Large intestine (tissue), 12 donors: ENCODE measurements around the gene CPSF4L. TPM values are rescaled to one million over a fixed set of nuclear protein-coding genes. Genes with fewer than 3 reads are reported as not detected.
"Not testable (repeated sequence)": the region's sequence is repeated elsewhere in the genome, so short reads cannot be mapped to it uniquely, and the experiment has no call there.

Experiments
- DNase-seq, 2 donors: peaks; one replicate each; pipeline versions ENCODE4 v3.0.0 to v3.0.0-alpha.2; 2013
- H3K27ac ChIP-seq: one replicate; pipeline ENCODE4 v1.5.1; 2013; ENCODE audit warnings: low read length
- H3K27me3 ChIP-seq: 2 replicates; pipeline ENCODE4 v1.6.1; 2013; ENCODE audit warnings: low read length; ENCODE audit not compliant: control insufficient read depth, insufficient read depth
- H3K36me3 ChIP-seq: 2 replicates; pipeline ENCODE4 v1.6.1; 2013; ENCODE audit warnings: low read length; ENCODE audit not compliant: control insufficient read depth, insufficient read depth
- H3K4me1 ChIP-seq: one replicate; pipeline ENCODE4 v1.6.1; 2013; ENCODE audit warnings: low read length; ENCODE audit not compliant: control insufficient read depth, insufficient read depth
- H3K4me3 ChIP-seq: one replicate; pipeline ENCODE4 v1.5.1; 2013; ENCODE audit warnings: low read length
- H3K9me3 ChIP-seq: one replicate; pipeline ENCODE4 v1.6.1; 2013; ENCODE audit warnings: mild to moderate bottlenecking, low read depth, low read length, moderate library complexity; ENCODE audit not compliant: control insufficient read depth
- WGBS: methylation state at CpG from one replicate; pipeline ENCODE4 v1.1.5; 2013; ENCODE audit warnings: low lambda C conversion rate; ENCODE audit not compliant: insufficient coverage; 5-methylcytosine and 5-hydroxymethylcytosine counted together
- long read RNA-seq, 11 donors: transcript quantifications; one replicate each; lab custom pipeline, GENCODE V29; 2026
- polyA plus RNA-seq: library from polyadenylated mRNA; unstranded; fragments of 120-200 nt; gene quantifications from one replicate; pipeline ENCODE4 v1.2.1, GENCODE V29; 2013

The CPSF4L gene, protein sequence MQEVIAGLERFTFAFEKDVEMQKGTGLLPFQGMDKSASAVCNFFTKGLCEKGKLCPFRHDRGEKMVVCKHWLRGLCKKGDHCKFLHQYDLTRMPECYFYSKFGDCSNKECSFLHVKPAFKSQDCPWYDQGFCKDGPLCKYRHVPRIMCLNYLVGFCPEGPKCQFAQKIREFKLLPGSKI
- 0.21 TPM for polyA plus RNA-seq
- long read RNA-seq, donor 1 = 0 reads
- long read RNA-seq, donor 2 = 0 reads
- long read RNA-seq, donor 3 = 0 reads
- long read RNA-seq, donor 4 = 0 reads
- long read RNA-seq, donor 5 = 0 reads
- long read RNA-seq, donor 6, partial matches to known transcripts = 36 of 36 reads
- long read RNA-seq, donor 6, other reads (novel, unspliced or antisense) = 0 of 36 reads
- long read RNA-seq, donor 7 = 0 reads
- long read RNA-seq, donor 8 = 0 reads
- long read RNA-seq, donor 9 = 0 reads
- long read RNA-seq, donor 10 = 0 reads
- long read RNA-seq, donor 11 = 0 reads

DNA sequence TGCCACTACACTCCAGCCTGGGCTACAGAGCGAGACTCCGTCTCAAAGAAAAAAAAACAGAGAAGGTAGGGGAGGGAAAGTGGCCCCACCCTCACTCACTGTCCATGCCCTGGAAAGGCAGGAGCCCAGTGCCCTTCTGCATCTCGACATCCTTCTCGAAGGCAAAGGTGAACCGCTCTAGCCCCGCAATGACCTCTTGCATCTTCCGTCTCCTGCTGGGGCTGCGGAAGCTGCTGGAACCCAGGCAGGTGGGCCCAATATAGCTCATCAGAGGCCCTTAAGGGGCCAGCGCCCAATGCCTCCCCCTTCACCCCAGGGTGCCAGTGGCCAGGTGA is at the start of gene CPSF4L:
Gene CPSF4L, minus strand, starts transcription at position 264 of the 335 bp plus-strand sequence. Its CDS starts 62 bp downstream, at position 202.
- no peak within 1 kb of the TSS for H3K4me3 ChIP-seq
- no CpG with 5 or more reads among the region's 9 CpGs for WGBS
- H3K27me3 ChIP-seq = no peaks in the 10 kb centered on the region
- H3K27ac ChIP-seq = peak within 1 kb of the TSS; percentile 54
- no peaks in the 10 kb centered on the region for H3K9me3 ChIP-seq
- no peak for DNase-seq
- peaks cover 25% of the 10 kb centered on the region for H3K4me1 ChIP-seq
- no peaks in the 10 kb centered on the region for H3K36me3 ChIP-seq

DNA sequence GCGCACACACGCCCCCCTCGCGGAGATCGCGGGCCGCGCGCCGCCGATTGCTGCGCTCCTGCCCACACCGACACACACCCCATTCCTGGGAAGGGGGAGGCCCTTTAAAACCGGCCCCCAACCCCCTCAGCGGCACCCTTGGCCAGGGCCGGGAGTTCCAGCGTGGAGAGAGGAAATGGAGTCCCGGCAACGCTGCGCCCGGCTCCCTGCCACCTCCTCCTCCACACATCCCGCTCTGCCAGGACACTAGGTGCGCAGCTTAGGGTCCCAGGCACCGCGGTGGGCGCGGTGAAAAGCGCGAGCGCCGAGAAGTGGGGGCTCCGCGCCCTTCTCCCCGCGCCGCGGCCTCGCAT is 49.7 kb upstream of the CPSF4L start:
- peaks cover 25% of the 10 kb centered on the region for H3K4me1 ChIP-seq
- DNase-seq = no peak
- no CpG with 5 or more reads among the region's 38 CpGs for WGBS
- peak overlapping the region; percentile 100 for H3K27ac ChIP-seq
- H3K9me3 ChIP-seq = no peaks in the 10 kb centered on the region
- H3K36me3 ChIP-seq = peaks cover 6% of the 10 kb centered on the region
- peak overlapping the region; percentile 100 for H3K4me3 ChIP-seq
- no peaks in the 10 kb centered on the region for H3K27me3 ChIP-seq

DNA sequence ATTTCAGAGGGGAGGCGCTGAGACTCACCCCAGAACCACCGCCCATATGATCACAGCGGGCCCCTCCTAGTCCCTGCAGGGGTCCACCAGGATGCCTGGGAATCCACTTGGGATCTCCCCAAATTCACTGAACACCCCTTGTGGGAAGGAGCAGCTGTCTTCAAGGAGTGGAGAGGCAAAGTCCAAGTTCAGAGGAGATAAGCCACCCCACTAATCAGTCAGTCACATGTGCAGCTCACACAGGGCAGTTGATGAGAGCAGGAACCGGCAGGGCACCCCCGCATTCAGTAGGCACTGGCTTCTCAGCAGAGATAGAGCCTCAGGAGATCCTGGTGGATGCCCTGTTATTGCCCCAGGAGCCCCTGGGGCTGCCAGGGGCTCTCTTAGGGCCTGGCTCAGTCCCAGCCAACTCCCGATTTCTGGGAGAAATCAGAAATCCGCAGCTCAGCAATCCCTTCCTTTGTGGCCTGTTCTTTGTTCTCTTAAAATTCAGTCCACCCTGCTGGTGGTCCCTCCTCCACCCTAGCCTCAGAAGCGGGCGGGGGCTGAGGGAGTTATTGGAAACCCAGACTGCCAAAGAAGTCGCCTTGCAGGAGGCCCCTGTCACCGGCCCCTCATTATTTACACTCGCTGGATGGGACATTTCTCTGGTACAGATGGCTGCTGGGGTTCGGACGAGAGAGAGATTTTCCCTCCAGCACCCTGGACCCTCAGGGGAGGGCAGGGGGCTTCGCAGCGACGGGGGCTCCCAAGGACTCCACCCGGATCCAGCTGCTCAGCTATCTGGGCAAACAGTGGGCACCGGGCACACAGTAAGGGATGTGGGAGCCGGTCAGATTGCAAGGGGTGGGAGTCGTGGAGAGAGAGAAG is 48.3 kb upstream of the CPSF4L start:
- WGBS = no CpG with 5 or more reads among the region's 21 CpGs
- peaks cover 11% of the 10 kb centered on the region for H3K36me3 ChIP-seq
- peak overlapping the region; percentile 100 for H3K27ac ChIP-seq
- H3K27me3 ChIP-seq = no peaks in the 10 kb centered on the region
- no peaks in the 10 kb centered on the region for H3K9me3 ChIP-seq
- peaks cover 36% of the 10 kb centered on the region for H3K4me1 ChIP-seq
- DNase-seq = peak; percentile 89 to 95
- H3K4me3 ChIP-seq = peak overlapping the region; percentile 100

DNA sequence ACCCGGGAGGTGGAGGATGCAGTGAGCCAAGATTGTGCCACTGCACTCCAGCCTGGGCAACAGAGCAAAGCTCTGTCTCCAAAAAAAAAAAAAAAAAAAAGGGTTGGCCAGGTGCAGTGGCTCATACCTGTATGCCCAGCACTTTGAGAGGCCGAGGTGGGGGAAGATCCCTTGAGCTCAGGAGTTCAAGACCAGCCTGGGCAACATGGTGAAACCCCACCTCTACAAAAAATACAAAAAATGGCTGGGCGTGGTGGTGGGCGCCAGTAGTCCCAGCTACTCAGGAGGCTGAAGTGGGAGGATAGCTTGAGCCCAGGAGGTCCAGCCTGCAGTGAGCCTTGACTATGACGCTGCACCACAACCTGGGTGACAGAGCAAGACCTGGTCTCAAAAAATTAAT is 47.3 kb upstream of the CPSF4L start:
- no CpG with 5 or more reads among the region's 5 CpGs for WGBS

DNA sequence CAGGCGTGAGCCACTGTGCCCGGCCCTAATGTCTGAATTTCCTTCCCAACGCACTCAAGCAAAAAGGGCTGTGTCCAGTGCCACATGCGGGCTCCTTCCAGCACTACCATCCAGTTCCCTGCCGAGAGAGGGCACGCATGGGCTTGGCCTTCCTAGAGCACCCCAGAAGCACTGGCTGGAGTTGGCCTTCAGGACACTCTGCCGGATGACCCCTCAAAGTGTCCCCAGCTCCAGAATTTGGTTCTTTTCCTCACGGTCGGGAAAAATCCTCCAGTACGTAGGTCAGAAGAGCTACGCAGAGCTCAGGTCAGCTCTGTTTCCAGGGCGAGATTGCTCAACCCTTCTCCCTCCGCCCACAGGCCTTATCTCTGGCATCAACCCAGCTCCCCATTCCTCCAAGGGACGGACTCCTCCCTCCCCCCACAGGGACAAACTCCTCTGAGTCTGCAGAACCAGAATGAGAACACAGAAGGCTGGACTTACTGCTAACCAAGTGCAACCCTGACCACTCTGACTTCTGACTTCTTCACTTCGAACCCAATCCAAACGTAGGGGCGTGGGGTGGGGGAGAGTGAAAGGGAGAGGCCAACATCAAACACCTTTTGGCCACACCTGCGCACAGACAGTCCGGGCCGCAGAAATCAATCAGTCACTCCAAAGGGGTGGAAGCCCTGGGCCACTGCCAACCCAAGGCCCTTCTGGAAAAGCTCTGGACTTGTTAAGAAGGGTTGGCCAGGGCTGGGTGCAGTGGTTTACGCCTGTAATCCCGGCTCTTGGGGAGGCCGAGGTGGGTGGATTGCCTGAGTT is 46.5 kb upstream of the CPSF4L start:
- H3K4me3 ChIP-seq = peak overlapping the region; percentile 100
- H3K9me3 ChIP-seq = no peaks in the 10 kb centered on the region
- no CpG with 5 or more reads among the region's 23 CpGs for WGBS
- DNase-seq = peak; percentile 77 to 86
- H3K27ac ChIP-seq = peak overlapping the region; percentile 100
- H3K36me3 ChIP-seq = peaks cover 11% of the 10 kb centered on the region
- no peaks in the 10 kb centered on the region for H3K27me3 ChIP-seq
- peaks cover 50% of the 10 kb centered on the region for H3K4me1 ChIP-seq

More for the DNA sequence above, 47.3 kb upstream of the CPSF4L start:
- H3K4me3 ChIP-seq = peak overlapping the region; percentile 100
- H3K4me1 ChIP-seq = peaks cover 46% of the 10 kb centered on the region
- H3K36me3 ChIP-seq = peaks cover 11% of the 10 kb centered on the region
- H3K27me3 ChIP-seq, H3K9me3 ChIP-seq, DNase-seq: not testable (repeated sequence)
- H3K27ac ChIP-seq = peak overlapping the region; percentile 100

DNA sequence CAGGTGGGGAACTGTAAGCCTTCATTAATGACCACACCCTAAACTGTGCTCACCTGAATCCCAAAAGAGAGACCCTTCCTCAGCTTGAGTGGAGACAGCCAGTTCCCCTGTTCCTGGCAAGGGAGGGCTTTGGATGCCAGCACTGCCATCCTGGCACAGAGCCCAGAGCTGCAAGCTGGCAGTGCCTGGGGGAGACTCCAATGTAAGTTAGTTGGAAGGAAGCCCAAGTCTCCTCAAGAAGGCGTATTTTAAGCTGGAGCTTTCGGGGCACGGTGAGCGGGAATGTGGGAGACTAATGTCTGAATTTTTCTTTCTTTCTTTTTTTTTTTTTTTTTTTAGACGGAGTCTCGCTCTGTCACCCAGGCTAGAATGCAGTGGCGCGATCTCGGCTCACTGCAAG is 45.5 kb upstream of the CPSF4L start:
- H3K27ac ChIP-seq = no peak overlapping the region
- H3K36me3 ChIP-seq = peaks cover 11% of the 10 kb centered on the region
- peaks cover 43% of the 10 kb centered on the region for H3K4me1 ChIP-seq
- DNase-seq = no peak
- no peaks in the 10 kb centered on the region for H3K27me3 ChIP-seq
- H3K4me3 ChIP-seq = no peak overlapping the region
- no CpG with 5 or more reads among the region's 9 CpGs for WGBS
- no peaks in the 10 kb centered on the region for H3K9me3 ChIP-seq

DNA sequence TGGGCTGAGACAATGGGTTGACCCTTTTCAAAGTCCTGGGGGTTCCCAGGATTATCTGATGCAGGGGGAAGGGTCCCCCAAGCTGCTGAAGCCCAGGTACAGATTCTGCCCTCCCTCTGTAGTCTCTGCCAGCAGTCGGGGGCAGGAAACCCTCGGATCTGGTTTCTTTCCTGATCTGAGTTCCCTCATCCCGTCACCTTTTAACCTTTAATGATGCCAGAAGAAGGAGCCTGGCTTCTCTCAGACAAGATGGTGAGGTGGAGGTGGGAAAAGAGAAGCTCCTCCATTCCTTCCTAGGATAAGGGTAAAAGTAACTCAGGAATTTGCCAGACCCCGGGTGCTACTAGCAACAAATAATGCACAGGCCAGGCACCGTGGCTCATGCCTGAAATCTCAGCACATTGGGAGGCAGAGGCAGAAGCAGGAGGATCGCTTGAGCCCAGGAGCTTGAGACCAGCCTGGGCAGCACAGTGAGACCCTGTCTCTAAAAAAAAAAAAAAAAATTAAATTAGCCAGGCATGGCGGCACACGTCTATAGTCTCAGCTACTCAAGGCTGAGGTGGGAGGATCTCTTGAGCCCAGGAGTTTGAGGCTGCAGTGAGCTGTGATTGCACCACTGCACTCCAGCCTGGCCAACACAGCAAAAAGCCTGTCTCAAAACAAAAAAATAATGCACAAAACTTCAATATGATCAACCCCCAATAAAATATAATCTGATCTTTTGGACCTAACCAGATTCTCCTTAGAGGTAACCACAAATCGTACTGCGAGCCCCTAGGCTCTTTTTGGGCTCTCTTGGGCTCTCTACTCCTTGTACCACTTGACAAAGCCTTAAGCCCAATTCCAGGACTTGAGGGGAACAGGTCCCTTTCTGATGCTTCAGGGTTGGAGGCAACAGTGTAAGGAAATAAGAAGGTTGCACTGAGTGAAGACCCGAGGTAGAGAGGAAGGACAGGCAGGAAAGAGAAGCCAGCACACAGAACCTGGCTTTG is 44.5 kb upstream of the CPSF4L start:
- Histone ChIP-seq H3K27ac (peak overlapping the region; percentile 87), H3K27me3 (no peaks in the 10 kb centered on the region), H3K9me3 (no peaks in the 10 kb centered on the region), H3K4me3 (no peak overlapping the region), H3K4me1 (peaks cover 43% of the 10 kb centered on the region), H3K36me3 (peaks cover 11% of the 10 kb centered on the region)
- WGBS = 40% methylated on average over 1 of the region's 11 CpGs
- no peak for DNase-seq

DNA sequence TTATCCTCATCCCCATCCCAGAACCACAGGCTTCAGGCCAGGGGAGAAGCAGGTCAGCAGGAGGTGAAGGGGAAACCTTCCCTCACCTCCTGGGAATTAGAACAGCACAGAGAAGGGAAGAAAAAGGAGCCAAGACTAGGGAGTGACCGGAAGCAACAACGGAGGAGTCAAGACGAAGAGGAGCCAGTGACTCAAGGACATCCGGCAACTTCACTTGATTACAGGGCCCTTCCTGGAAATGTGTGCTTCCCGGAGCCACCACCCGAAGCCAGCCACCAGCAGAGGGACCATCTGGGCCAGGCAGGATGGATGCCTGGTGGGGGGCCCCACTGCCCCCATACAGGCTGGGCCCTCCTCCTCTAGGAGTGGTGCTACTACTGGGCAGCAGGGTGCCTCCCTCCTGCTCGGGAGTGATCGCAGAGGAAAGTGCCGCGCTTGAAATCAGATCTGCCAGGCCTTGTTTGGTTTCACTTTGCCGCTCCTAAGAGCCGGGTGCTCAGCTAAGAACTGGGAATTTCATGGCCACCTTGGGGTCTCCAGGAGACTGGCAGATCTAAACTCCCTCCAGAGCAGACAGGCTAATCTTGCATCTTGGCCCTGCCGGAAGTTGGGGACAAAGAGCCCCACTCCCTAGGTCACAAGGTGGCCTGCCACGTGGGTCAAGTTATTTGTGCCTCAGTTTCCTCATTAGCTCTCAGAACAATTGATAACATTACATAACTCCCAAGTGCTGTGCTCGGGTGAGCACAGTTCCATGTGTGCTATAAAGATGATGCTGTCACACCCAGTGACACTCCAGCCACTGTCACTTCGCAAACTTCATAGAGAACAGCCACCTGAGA is 43.5 kb upstream of the CPSF4L start:
- no CpG with 5 or more reads among the region's 16 CpGs for WGBS
- Histone ChIP-seq H3K27me3 (no peaks in the 10 kb centered on the region), H3K36me3 (peaks cover 11% of the 10 kb centered on the region), H3K4me3 (peak overlapping the region; percentile 14), H3K4me1 (peaks cover 43% of the 10 kb centered on the region), H3K9me3 (no peaks in the 10 kb centered on the region), H3K27ac (peak overlapping the region; percentile 87)
- DNase-seq = peak; percentile 80 to 88

DNA sequence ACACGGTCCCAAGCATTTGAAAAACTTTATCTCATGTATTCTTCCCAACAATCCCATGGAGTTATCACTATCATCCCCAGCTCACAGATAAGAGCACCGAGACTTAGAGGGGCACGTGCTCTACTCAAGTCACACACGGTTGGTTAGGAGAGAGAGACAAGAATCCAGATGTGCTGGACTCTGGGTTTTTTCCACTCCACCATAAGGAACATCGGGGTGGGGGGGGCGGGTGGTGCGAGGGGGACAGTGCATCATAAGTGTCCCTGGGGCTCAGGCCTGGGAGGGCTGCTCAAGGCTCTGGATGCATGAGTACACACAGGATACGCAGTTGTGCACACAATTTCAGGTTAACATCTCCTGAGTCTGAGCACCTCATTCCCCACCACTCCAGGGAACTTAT is 42.8 kb upstream of the CPSF4L start:
- H3K36me3 ChIP-seq = peaks cover 18% of the 10 kb centered on the region
- DNase-seq = no peak
- H3K4me1 ChIP-seq = peaks cover 43% of the 10 kb centered on the region
- H3K4me3 ChIP-seq = no peak overlapping the region
- no peaks in the 10 kb centered on the region for H3K27me3 ChIP-seq
- peak overlapping the region; percentile 87 for H3K27ac ChIP-seq
- WGBS = no CpG with 5 or more reads among the region's 8 CpGs
- no peaks in the 10 kb centered on the region for H3K9me3 ChIP-seq
